CD4-positive, alpha-beta memory T cell (primary cell): ENCODE data around the gene INTU. TPM values are rescaled to one million over a fixed set of nuclear protein-coding genes. Genes with fewer than 3 reads are reported as not detected.

Source experiments
- CTCF ChIA-PET: fragments of 350-600 bp; sonication (Branson Sonifier 250); formaldehyde crosslinking; loops from one replicate; lab custom pipeline; 2021; ENCODE audit warnings: inconsistent platforms; ENCODE audit not compliant: partially characterized antibody; lab: Charles Lee
- POLR2A ChIA-PET: fragments of 350-600 bp; sonication (Branson Sonifier 250); formaldehyde crosslinking; loops from one replicate; lab custom pipeline; 2021; ENCODE audit not compliant: partially characterized antibody; lab: Charles Lee
- DNase-seq, 5 donors: peaks; one replicate each; pipeline versions ENCODE4 v3.0.0 to v3.0.0-alpha.2; 2020 to 2022; ENCODE audit warnings: mixed read lengths in 1 of 5
- H3K27ac ChIP-seq: one replicate; pipeline ENCODE4 v1.7.0; 2013; ENCODE audit warnings: low read depth, low read length
- H3K27me3 ChIP-seq: 2 replicates; pipeline ENCODE4 v1.7.0; 2013; ENCODE audit warnings: mild to moderate bottlenecking, low read length, moderate library complexity; ENCODE audit not compliant: insufficient read depth
- H3K36me3 ChIP-seq: 2 replicates; pipeline ENCODE4 v1.7.0; 2013; ENCODE audit warnings: mild to moderate bottlenecking, low read length, moderate library complexity; ENCODE audit not compliant: insufficient read depth
- H3K4me1 ChIP-seq: 2 replicates; pipeline ENCODE4 v1.7.0; 2013; ENCODE audit warnings: mild to moderate bottlenecking, low read length, moderate library complexity; ENCODE audit not compliant: insufficient read depth
- H3K4me3 ChIP-seq, 2 donors: one replicate each; pipeline ENCODE4 v1.7.0; 2013; ENCODE audit warnings: low read length in 2 of 2, mild to moderate bottlenecking in 1 of 2
- H3K9me3 ChIP-seq, 2 donors: one replicate each; pipeline ENCODE4 v1.7.0; 2013; ENCODE audit warnings: low read length in 2 of 2, control low read depth in 1 of 2; ENCODE audit not compliant: control insufficient read depth in 1 of 2
- H3K27ac Mint-ChIP-seq, 7 donors: one replicate each; pipeline ENCODE4 v1.8.0; 2020 to 2021; ENCODE audit warnings: mixed read lengths in 7 of 7, mild to moderate bottlenecking in 6 of 7, inconsistent platforms in 3 of 7, moderate library complexity in 3 of 7
- H3K27me3 Mint-ChIP-seq, 2 donors: one replicate each; pipeline ENCODE4 v1.8.0; 2020 to 2021; ENCODE audit warnings: mixed read lengths in 2 of 2
- H3K36me3 Mint-ChIP-seq, 2 donors: one replicate each; pipeline ENCODE4 v1.8.0; 2020 to 2021; ENCODE audit warnings: mixed read lengths in 2 of 2, inconsistent platforms in 1 of 2, mild to moderate bottlenecking in 1 of 2
- H3K4me1 Mint-ChIP-seq, 4 donors: one replicate each; pipeline ENCODE4 v1.8.0; 2020 to 2021; ENCODE audit warnings: mixed read lengths in 4 of 4, mild to moderate bottlenecking in 1 of 4
- H3K4me3 Mint-ChIP-seq, 8 donors: one replicate each; pipeline ENCODE4 v1.8.0; 2020 to 2021; ENCODE audit warnings: mixed read lengths in 8 of 8, mild to moderate bottlenecking in 7 of 8, moderate library complexity in 6 of 8, inconsistent platforms in 3 of 8
- H3K9me3 Mint-ChIP-seq, 8 donors: one replicate each; pipeline ENCODE4 v1.8.0; 2020 to 2021; ENCODE audit warnings: mixed read lengths in 8 of 8, mild to moderate bottlenecking in 5 of 8, inconsistent platforms in 3 of 8, moderate library complexity in 1 of 8
- intact Hi-C: fragments of 100-400 bp; cut with micrococcal nuclease; formaldehyde crosslinking; loops from one replicate; pipeline ENCODE4 v1.15.1; 2023
- polyA plus RNA-seq, 2 donors: library from polyadenylated mRNA; unstranded; fragments of 300-500 nt; fragmentation: Illumina TruSeq; gene quantifications; one replicate each; pipeline ENCODE4 v1.2.3, GENCODE V29; 2021
- total RNA-seq, 2 experiments: library from RNA; stranded (reverse); gene quantifications; one replicate each; pipeline ENCODE4 v1.2.3, GENCODE V29; 2021

Gene INTU
- total and polyA plus RNA-seq, 4 experiments from 2014 or later, result 0.37 TPM; not detected in 3

GRCh38 chr4:127622921-127623796 is 9.6 kb upstream of the INTU start:
- no peaks in the 10 kb centered on the region for H3K36me3 ChIP-seq
- peaks cover 9% of the 10 kb centered on the region for H3K27me3 ChIP-seq
- H3K4me1 ChIP-seq, result no peaks in the 10 kb centered on the region
- Mint-ChIP-seq H3K36me3 (no peaks in the 10 kb centered on the region), H3K4me3 (peak overlapping the region in 5 of 8 donors; percentile 4 to 64 (median 56)), H3K27me3 (peaks cover 28 to 29% of the 10 kb centered on the region in 2 donors), H3K4me1 (peaks cover 0 to 15% (median 3%) of the 10 kb centered on the region in 4 donors), H3K9me3 (peaks cover 0 to 7% (median 2%) of the 10 kb centered on the region in 8 donors), H3K27ac (no peak overlapping the region)
- H3K4me3 ChIP-seq, result no peak overlapping the region
- H3K9me3 ChIP-seq, result no peaks in the 10 kb centered on the region
- intact Hi-C loops, result no loop called here
- no peak overlapping the region for H3K27ac ChIP-seq
- ChIA-PET CTCF (no interaction called here), POLR2A (no interaction called here)
- DNase-seq, result no peak

DNA sequence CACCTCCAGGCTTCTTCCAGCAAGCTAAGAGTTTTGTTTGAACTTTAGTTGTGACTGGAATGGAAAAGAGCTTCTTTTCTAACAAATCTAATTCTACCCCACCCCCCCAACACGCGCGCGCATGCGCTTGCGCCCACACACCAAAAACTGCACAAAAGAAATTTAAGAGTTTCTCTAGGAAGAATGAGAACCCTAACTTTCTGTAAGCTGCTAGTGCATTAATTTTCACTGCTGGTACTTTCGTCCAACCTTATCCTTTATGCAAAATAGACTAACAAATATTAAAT is 9.0 kb upstream of the INTU start:
- no peak for DNase-seq
- Histone ChIP-seq H3K4me3 (no peak overlapping the region), H3K9me3 (no peaks in the 10 kb centered on the region), H3K27me3 (peaks cover 9% of the 10 kb centered on the region), H3K27ac (no peak overlapping the region), H3K36me3 (no peaks in the 10 kb centered on the region), H3K4me1 (no peaks in the 10 kb centered on the region)
- Mint-ChIP-seq H3K36me3 (no peaks in the 10 kb centered on the region), H3K27ac (no peak overlapping the region), H3K9me3 (peaks cover 0 to 5% (median under 1%) of the 10 kb centered on the region in 8 donors), H3K27me3 (peaks cover 29 to 32% of the 10 kb centered on the region in 2 donors), H3K4me1 (peaks cover 0 to 15% (median 3%) of the 10 kb centered on the region in 4 donors), H3K4me3 (peak overlapping the region in 4 of 8 donors; percentile 48 to 64 (median 55))
- ChIA-PET POLR2A (no interaction called here), CTCF (no interaction called here)
- intact Hi-C loops, result no loop called here

GRCh38 chr4:127624173-127624572 is 8.6 kb upstream of the INTU start:
- Mint-ChIP-seq H3K4me1 (peaks cover 0 to 15% (median 3%) of the 10 kb centered on the region in 4 donors), H3K36me3 (no peaks in the 10 kb centered on the region), H3K4me3 (peak overlapping the region in 2 of 8 donors; percentile 16 to 56), H3K9me3 (peaks cover 0 to 4% (median 0%) of the 10 kb centered on the region in 8 donors), H3K27ac (no peak overlapping the region), H3K27me3 (peaks cover 27 to 30% of the 10 kb centered on the region in 2 donors)
- ChIA-PET CTCF (no interaction called here), POLR2A (no interaction called here)
- Histone ChIP-seq H3K4me1 (no peaks in the 10 kb centered on the region), H3K27me3 (peaks cover 9% of the 10 kb centered on the region), H3K9me3 (no peaks in the 10 kb centered on the region), H3K4me3 (no peak overlapping the region), H3K27ac (no peak overlapping the region), H3K36me3 (no peaks in the 10 kb centered on the region)
- no peak for DNase-seq
- intact Hi-C loops, result no loop called here

DNA sequence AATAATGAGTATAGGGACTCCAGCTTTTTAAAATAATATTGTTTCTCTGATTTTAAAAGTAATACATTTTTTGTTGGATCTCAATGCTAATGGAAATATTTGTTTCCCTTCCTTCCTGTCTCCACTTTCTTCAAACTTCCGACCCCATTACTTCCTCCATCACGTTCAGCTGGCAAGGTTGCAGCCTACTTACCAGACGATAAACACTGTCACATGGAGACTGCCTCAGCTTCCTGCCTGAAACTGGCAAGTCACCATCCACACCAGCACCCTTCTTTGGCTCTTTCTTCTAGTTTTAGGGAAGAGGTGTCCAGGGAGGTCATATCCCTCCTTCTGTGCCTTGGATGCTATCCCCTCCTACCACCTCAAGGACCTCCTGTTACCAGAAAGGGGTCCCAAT is 3.4 kb upstream of the INTU start:
- no peak overlapping the region for H3K27ac ChIP-seq
- POLR2A ChIA-PET, result no interaction called here
- no peak overlapping the region for H3K4me3 ChIP-seq
- H3K27me3 ChIP-seq, result peaks cover 6% of the 10 kb centered on the region
- no peaks in the 10 kb centered on the region for H3K9me3 ChIP-seq
- H3K36me3 Mint-ChIP-seq, result no peaks in the 10 kb centered on the region
- CTCF ChIA-PET, result no interaction called here
- H3K27ac Mint-ChIP-seq, result no peak overlapping the region
- no peak overlapping the region for H3K4me3 Mint-ChIP-seq
- H3K36me3 ChIP-seq, result no peaks in the 10 kb centered on the region
- H3K27me3 Mint-ChIP-seq, result peaks cover 17 to 28% of the 10 kb centered on the region in 2 donors
- peaks cover 7% of the 10 kb centered on the region for H3K4me1 ChIP-seq
- intact Hi-C loops, result no loop called here
- peaks cover 11 to 13% (median 12%) of the 10 kb centered on the region in 4 donors for H3K4me1 Mint-ChIP-seq
- DNase-seq, result no peak
- H3K9me3 Mint-ChIP-seq, result peaks cover 0 to 3% (median 0%) of the 10 kb centered on the region in 8 donors

GRCh38 chr4:127630152-127630551 is 2.6 kb upstream of the INTU start:
- CTCF ChIA-PET, result no interaction called here
- no peaks in the 10 kb centered on the region for H3K36me3 ChIP-seq
- intact Hi-C loops, result no loop called here
- no peak overlapping the region for H3K27ac ChIP-seq
- peaks cover 7% of the 10 kb centered on the region for H3K4me1 ChIP-seq
- H3K4me1 Mint-ChIP-seq, result peaks cover 11 to 13% (median 12%) of the 10 kb centered on the region in 4 donors
- no peaks in the 10 kb centered on the region for H3K36me3 Mint-ChIP-seq
- H3K4me3 Mint-ChIP-seq, result no peak overlapping the region
- peaks cover 3% of the 10 kb centered on the region for H3K27me3 ChIP-seq
- H3K9me3 ChIP-seq, result no peaks in the 10 kb centered on the region
- no peak for DNase-seq
- H3K27me3 Mint-ChIP-seq, result peaks cover 16 to 30% of the 10 kb centered on the region in 2 donors
- POLR2A ChIA-PET, result no interaction called here
- H3K9me3 Mint-ChIP-seq, result peaks cover 0 to 3% (median 0%) of the 10 kb centered on the region in 8 donors
- H3K27ac Mint-ChIP-seq, result no peak overlapping the region
- no peak overlapping the region for H3K4me3 ChIP-seq

- POLR2A ChIA-PET, result no interaction called here
- intact Hi-C loops, result no loop called here
Measured at GRCh38 chr4:127631420-127631819, 1.3 kb upstream of the INTU start.

GRCh38 chr4:127634181-127634580 is 1.4 kb downstream of the INTU start:
- ChIA-PET POLR2A (no interaction called here), CTCF (no interaction called here)
- Histone ChIP-seq H3K27ac (no peak overlapping the region), H3K27me3 (no peaks in the 10 kb centered on the region), H3K9me3 (no peaks in the 10 kb centered on the region), H3K36me3 (no peaks in the 10 kb centered on the region), H3K4me3 (no peak overlapping the region), H3K4me1 (peaks cover 7% of the 10 kb centered on the region)
- intact Hi-C loops, result no loop called here
- H3K4me1 Mint-ChIP-seq, result peaks cover 11 to 13% (median 12%) of the 10 kb centered on the region in 4 donors
- H3K27me3 Mint-ChIP-seq, result peaks cover 18% of the 10 kb centered on the region in 2 donors
- no peak for DNase-seq
- no peak overlapping the region for H3K27ac Mint-ChIP-seq
- H3K4me3 Mint-ChIP-seq, result no peak overlapping the region
- H3K9me3 Mint-ChIP-seq, result peaks cover 0 to 9% (median 1%) of the 10 kb centered on the region in 8 donors
- H3K36me3 Mint-ChIP-seq, result no peaks in the 10 kb centered on the region

More at GRCh38 chr4:127631420-127631819, 1.3 kb upstream of the INTU start:
- Mint-ChIP-seq H3K27me3 (peaks cover 15 to 29% of the 10 kb centered on the region in 2 donors), H3K4me3 (no peak overlapping the region), H3K9me3 (peaks cover 0 to 3% (median 0%) of the 10 kb centered on the region in 8 donors), H3K27ac (no peak overlapping the region), H3K4me1 (peaks cover 11 to 13% (median 12%) of the 10 kb centered on the region in 4 donors), H3K36me3 (no peaks in the 10 kb centered on the region)
- H3K27ac ChIP-seq, result no peak overlapping the region
- H3K36me3 ChIP-seq, result no peaks in the 10 kb centered on the region
- DNase-seq, result no peak
- no peak overlapping the region for H3K4me3 ChIP-seq
- CTCF ChIA-PET, result no interaction called here
- no peaks in the 10 kb centered on the region for H3K27me3 ChIP-seq
- H3K4me1 ChIP-seq, result peaks cover 7% of the 10 kb centered on the region
- no peaks in the 10 kb centered on the region for H3K9me3 ChIP-seq
